Prostate gland (tissue), 2 donors: ENCODE data around the gene CWC25. TPM values are rescaled to one million over a fixed set of nuclear protein-coding genes. Genes with fewer than 3 reads are reported as not detected.

ENCODE experiments used
- DNase-seq: peaks from one replicate; pipeline ENCODE4 v3.0.0-alpha.2; 2019; ENCODE audit warnings: low spot score
- H3K27ac ChIP-seq, 2 donors: fragments of 200-600 bp; sonication (generic); 2 replicates each; pipeline ENCODE4 v1.5.1; 2017 to 2019
- H3K27me3 ChIP-seq: fragments of 200-600 bp; sonication (generic); replicated peaks from 2 replicates; pipeline ENCODE4 v1.5.1; 2019; ENCODE audit not compliant: insufficient read depth
- H3K36me3 ChIP-seq, 2 donors: fragments of 200-600 bp; sonication (generic); 1 replicate in 1 of 2; 2 replicates in 1 of 2; pipeline versions ENCODE4 v1.5.1 to v1.8.1; 2017 to 2019
- H3K4me1 ChIP-seq: fragments of 200-600 bp; sonication (generic); replicated peaks from 2 replicates; pipeline ENCODE4 v1.5.1; 2019
- H3K4me3 ChIP-seq, 2 donors: fragments of 200-600 bp; sonication (generic); 2 replicates each; pipeline ENCODE4 v1.5.1; 2017 to 2019
- H3K9me3 ChIP-seq: fragments of 200-600 bp; sonication (generic); 2 replicates; pipeline ENCODE4 v1.5.1; 2017
- CTCF ChIP-seq, 4 experiments: fragments of 200-600 bp in 2 of 4; fragments of 450-650 bp in 2 of 4; sonication (generic) in 2 of 4; IDR thresholded peaks; 1 replicate in 3 of 4; 2 replicates in 1 of 4; pipeline ENCODE4 v1.5.1; 2016 to 2019; ENCODE audit warnings: antibody characterized with exemption in 4 of 4, mild to moderate bottlenecking in 2 of 4, moderate library complexity in 2 of 4
- POLR2A ChIP-seq: fragments of 450-650 bp; IDR thresholded peaks from one replicate; pipeline ENCODE4 v1.6.1; 2016; ENCODE audit warnings: antibody characterized with exemption, mild to moderate bottlenecking
- POLR2AphosphoS5 ChIP-seq: sonication (generic); formaldehyde crosslinking; IDR thresholded peaks from one replicate; pipeline ENCODE4 v1.6.1; 2017; ENCODE audit warnings: antibody characterized with exemption
- WGBS: methylation state at CpG from one replicate; pipeline ENCODE4 v1.1.5; 2018; 5-methylcytosine and 5-hydroxymethylcytosine counted together
- intact Hi-C: fragments of 100-400 bp; cut with DNase I; formaldehyde crosslinking; loops from one replicate; pipeline ENCODE4 v1.14.2; 2022
- total RNA-seq, 2 donors: library from RNA; depleted of rRNA; stranded (reverse); fragments of >200 nt; gene quantifications; one replicate each; pipeline ENCODE4 v1.1.0, GENCODE V29; 2016

CWC25 gene
- total RNA-seq, 2 donors from 2014 or later, result 21.9 to 23.3 TPM

GRCh38 chr17:38871247-38872015 is 46.3 kb upstream of the CWC25 start:
- H3K4me1 ChIP-seq, result peaks cover 15% of the 10 kb centered on the region
- TF ChIP-seq POLR2AphosphoS5 (no peak), CTCF (IDR thresholded peaks at IDR 0.05) (no peak), POLR2A (peak; percentile 40)
- WGBS, result 20% methylated on average over 11 of the region's 11 CpGs
- H3K27me3 ChIP-seq, result no peaks in the 10 kb centered on the region
- no peaks in the 10 kb centered on the region for H3K9me3 ChIP-seq
- peak overlapping the region; percentile 97 for H3K27ac ChIP-seq
- no peaks in the 10 kb centered on the region for H3K36me3 ChIP-seq
- peak overlapping the region; percentile 84 to 93 for H3K4me3 ChIP-seq
- intact Hi-C loops, result loop anchor here (5.0 kb wide), 3 partner anchors 56 to 111 kb away; partner anchors contain the start of genes FBXO47 and LASP1NB
- DNase-seq, result peak; percentile 21

- Histone ChIP-seq H3K36me3 (no peaks in the 10 kb centered on the region), H3K9me3 (no peaks in the 10 kb centered on the region), H3K27me3 (no peaks in the 10 kb centered on the region), H3K4me1 (peaks cover 15% of the 10 kb centered on the region), H3K27ac (peak overlapping the region; percentile 97), H3K4me3 (peak overlapping the region; percentile 84 to 93)
- under 1% methylated on average over 47 of the region's 56 CpGs for WGBS
- peak; percentile 69 for DNase-seq
- TF ChIP-seq CTCF (IDR thresholded peaks at IDR 0.05), result no peak
- peak; percentile 6 for TF ChIP-seq POLR2AphosphoS5
- TF ChIP-seq POLR2A, result peak; percentile 45
- intact Hi-C loops, result loop anchor here (5.0 kb wide), 3 partner anchors 57 to 112 kb away; partner anchors contain the start of genes FBXO47 and LASP1NB
These were observed 45.4 kb upstream of the CWC25 start for GRCh38 chr17:38870259-38871165.

GRCh38 chr17:38869526-38870258 is 44.6 kb upstream of the CWC25 start, which contains the start of gene LASP1:
TSS of gene LASP1 (plus strand) at chr17:38870058. CDS start at chr17:38870190, 132 bp downstream.
- peak within 1 kb of the TSS; percentile 84 to 93 for H3K4me3 ChIP-seq
- no peaks in the 10 kb centered on the region for H3K9me3 ChIP-seq
- H3K27ac ChIP-seq, result peak within 1 kb of the TSS; percentile 97
- no peaks in the 10 kb centered on the region for H3K27me3 ChIP-seq
- peak in 1 of 4 experiments; percentile 12 for TF ChIP-seq CTCF (IDR thresholded peaks at IDR 0.05)
- TF ChIP-seq POLR2A, result peak; percentile 96
- peak; percentile 87 for TF ChIP-seq POLR2AphosphoS5
- intact Hi-C loops, result loop anchor here (5.0 kb wide), 4 partner anchors 58 to 283 kb away; partner anchors contain the start of genes FBXO47, LASP1NB and PLXDC1
- no peaks in the 10 kb centered on the region for H3K36me3 ChIP-seq
- H3K4me1 ChIP-seq, result peaks cover 15% of the 10 kb centered on the region
- DNase-seq, result peak; percentile 89
- under 1% methylated on average over 67 of the region's 73 CpGs for WGBS

GRCh38 chr17:38868817-38869525 is 43.9 kb upstream of the CWC25 start:
- DNase-seq, result peak; percentile 85

More at GRCh38 chr17:38868817-38869525, 43.9 kb upstream of the CWC25 start:
- H3K27ac ChIP-seq, result peak overlapping the region; percentile 97
- H3K4me1 ChIP-seq, result peaks cover 15% of the 10 kb centered on the region
- TF ChIP-seq POLR2AphosphoS5, result peak; percentile 80
- no peak for TF ChIP-seq CTCF (IDR thresholded peaks at IDR 0.05)
- TF ChIP-seq POLR2A, result no peak
- H3K36me3 ChIP-seq, result no peaks in the 10 kb centered on the region
- intact Hi-C loops, result loop anchor here (5.0 kb wide), 1 partner anchor 283 kb away; the partner anchor contains the start of gene PLXDC1
- no peaks in the 10 kb centered on the region for H3K27me3 ChIP-seq
- WGBS, result under 1% methylated on average over 26 of the region's 26 CpGs
- peak overlapping the region; percentile 84 to 93 for H3K4me3 ChIP-seq
- H3K9me3 ChIP-seq, result no peaks in the 10 kb centered on the region
